Measurements from ENCODE around the gene PSMG4. TPM values are rescaled to one million over a fixed set of nuclear protein-coding genes. Genes with fewer than 3 reads are reported as not detected.

PSMG4 gene
- total and polyA plus RNA-seq, 2 of the 8 experiments (the other 6 are each of a cell fraction or from before 2014, with no cell fraction given): 40.6 to 113 TPM

DNA sequence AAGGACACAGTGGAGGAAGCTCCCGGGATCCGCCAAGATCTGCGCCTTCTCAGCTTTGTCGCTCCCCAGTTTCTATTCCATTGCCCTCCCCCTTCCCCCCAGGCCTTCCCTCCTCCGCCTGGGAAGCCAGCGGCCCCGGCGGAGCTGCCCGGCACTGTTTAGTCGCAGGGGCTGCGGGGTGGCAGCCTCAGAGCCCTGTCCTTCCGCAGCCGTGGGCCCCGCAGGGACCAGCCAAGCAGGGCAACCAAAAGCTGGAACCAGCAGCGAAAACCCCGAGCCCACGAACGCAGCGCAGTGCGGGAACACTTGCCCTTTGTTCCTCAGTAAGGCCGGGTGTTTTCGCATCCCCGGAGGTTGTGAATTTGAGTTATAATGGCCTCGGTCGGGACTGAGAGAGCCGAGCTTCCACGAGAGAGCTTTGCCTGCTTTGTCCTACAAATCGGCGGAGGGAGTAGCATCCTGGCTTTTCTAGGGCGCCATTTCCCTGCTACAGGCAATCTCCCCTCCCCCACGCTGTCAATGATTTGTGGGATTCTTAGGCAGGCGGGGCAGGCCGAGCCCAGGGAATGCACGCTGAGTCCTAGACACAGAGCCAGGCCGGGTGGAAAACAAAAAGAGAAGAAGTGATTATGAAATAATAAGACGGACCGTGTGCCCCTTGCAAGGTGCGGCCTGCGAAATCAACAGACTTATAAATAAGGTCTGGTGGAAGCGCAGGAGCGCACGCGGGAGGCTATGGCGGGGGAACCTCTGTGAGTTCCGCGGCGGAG is 27.3 kb upstream of the PSMG4 start (continued):
- TF ChIP-seq SP1 (IDR thresholded peaks at IDR 0.05; ENCODE audit: low read depth, low read length) (no peak; the same call in 1 of the 2 replicates), GABPA (IDR thresholded peaks at IDR 0.05; ENCODE audit: borderline replicate concordance, insufficient read depth, low read length) (no peak), RAD21 (IDR thresholded peaks at IDR 0.05 in 1 of 2, conservative IDR thresholded peaks at IDR 0.05 in 1 of 2; ENCODE audit: low read depth in 2 of 2, low read length in 2 of 2) (no peak), SUZ12 (IDR thresholded peaks at IDR 0.05; ENCODE audit: low read length) (no peak; the same call in 1 of the 2 replicates), GTF2F1 (IDR thresholded peaks at IDR 0.05; ENCODE audit: borderline replicate concordance, low read depth, low read length) (no peak), ZNF274 (IDR thresholded peaks at IDR 0.05; ENCODE audit: borderline replicate concordance, extremely low read depth, low read length) (no peak), POLR2A (IDR thresholded peaks at IDR 0.05; ENCODE audit: control extremely low read depth in 1 of 2, low read depth in 2 of 2, low read length in 2 of 2) (peak in 1 of 2 experiments; percentile 47; a peak in 1 of 3 replicates), RXRA (IDR thresholded peaks at IDR 0.05; ENCODE audit: insufficient read depth, low read depth, low read length) (no peak), EP300 (IDR thresholded peaks at IDR 0.05; ENCODE audit: borderline replicate concordance in 1 of 2, low read depth in 2 of 2, low read length in 2 of 2) (peak in 1 of 2 experiments; percentile 28; a peak in 1 of 3 replicates), NRF1 (IDR thresholded peaks at IDR 0.05; ENCODE audit: low read depth, low read length) (no peak), SIX5 (IDR thresholded peaks at IDR 0.05; ENCODE audit: low read depth, low read length) (no peak)
- TF ChIP-seq, protein P1, sequence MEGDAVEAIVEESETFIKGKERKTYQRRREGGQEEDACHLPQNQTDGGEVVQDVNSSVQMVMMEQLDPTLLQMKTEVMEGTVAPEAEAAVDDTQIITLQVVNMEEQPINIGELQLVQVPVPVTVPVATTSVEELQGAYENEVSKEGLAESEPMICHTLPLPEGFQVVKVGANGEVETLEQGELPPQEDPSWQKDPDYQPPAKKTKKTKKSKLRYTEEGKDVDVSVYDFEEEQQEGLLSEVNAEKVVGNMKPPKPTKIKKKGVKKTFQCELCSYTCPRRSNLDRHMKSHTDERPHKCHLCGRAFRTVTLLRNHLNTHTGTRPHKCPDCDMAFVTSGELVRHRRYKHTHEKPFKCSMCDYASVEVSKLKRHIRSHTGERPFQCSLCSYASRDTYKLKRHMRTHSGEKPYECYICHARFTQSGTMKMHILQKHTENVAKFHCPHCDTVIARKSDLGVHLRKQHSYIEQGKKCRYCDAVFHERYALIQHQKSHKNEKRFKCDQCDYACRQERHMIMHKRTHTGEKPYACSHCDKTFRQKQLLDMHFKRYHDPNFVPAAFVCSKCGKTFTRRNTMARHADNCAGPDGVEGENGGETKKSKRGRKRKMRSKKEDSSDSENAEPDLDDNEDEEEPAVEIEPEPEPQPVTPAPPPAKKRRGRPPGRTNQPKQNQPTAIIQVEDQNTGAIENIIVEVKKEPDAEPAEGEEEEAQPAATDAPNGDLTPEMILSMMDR (IDR thresholded peaks at IDR 0.05; ENCODE audit: control extremely low read depth in 1 of 3, insufficient read depth in 1 of 3, low read depth in 1 of 3, low read length in 3 of 3): no peak
- TF ChIP-seq, protein P2, sequence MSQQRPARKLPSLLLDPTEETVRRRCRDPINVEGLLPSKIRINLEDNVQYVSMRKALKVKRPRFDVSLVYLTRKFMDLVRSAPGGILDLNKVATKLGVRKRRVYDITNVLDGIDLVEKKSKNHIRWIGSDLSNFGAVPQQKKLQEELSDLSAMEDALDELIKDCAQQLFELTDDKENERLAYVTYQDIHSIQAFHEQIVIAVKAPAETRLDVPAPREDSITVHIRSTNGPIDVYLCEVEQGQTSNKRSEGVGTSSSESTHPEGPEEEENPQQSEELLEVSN (IDR thresholded peaks at IDR 0.05): no peak; the same call in 1 of the 2 replicates

Data from H1 (cell line).